ENCODE data around the gene GPR68.
"Not testable (repeated sequence)": the region's sequence is repeated elsewhere in the genome, so short reads cannot be mapped to it uniquely, and the experiment has no call there.

The GPR68 gene

GRCh38 chr14:91185721-91186120 lies 58.8 kb downstream of the GPR68 start:
- no peak overlapping the region for H2AFZ ChIP-seq (ENCODE audit: low read length)
- no peaks in the 10 kb centered on the region for H3K79me2 ChIP-seq (ENCODE audit: insufficient read depth, low read length)
- no peaks in the 10 kb centered on the region for H3K4me1 ChIP-seq (ENCODE audit: insufficient read depth, low read length, poor library complexity, severe bottlenecking)
- H3K36me3 ChIP-seq (ENCODE audit: insufficient read depth, low read length): peaks cover 59% of the 10 kb centered on the region; the same call in 1 of the 2 replicates
- H4K20me1 ChIP-seq (ENCODE audit: insufficient read depth, low read length, poor library complexity, severe bottlenecking): no peaks in the 10 kb centered on the region
- no peak overlapping the region for H3K4me3 ChIP-seq (ENCODE audit: low read length, poor library complexity, severe bottlenecking)
- H3K27me3 ChIP-seq (ENCODE audit: insufficient read depth, low read length, poor library complexity, severe bottlenecking): no peaks in the 10 kb centered on the region
- no peak for TF ChIP-seq EZH2phosphoT487 (IDR thresholded peaks at IDR 0.05; ENCODE audit: borderline replicate concordance)
- no peak for TF ChIP-seq CTCF (conservative IDR thresholded peaks at IDR 0.05; ENCODE audit: low read length)
- no peak overlapping the region for H3K9ac ChIP-seq (ENCODE audit: low read depth, low read length, poor library complexity, severe bottlenecking)
- H3K9me3 ChIP-seq (ENCODE audit: insufficient read depth, low read depth, low read length): no peaks in the 10 kb centered on the region
- H3K9me2 ChIP-seq (replicated peaks; ENCODE audit: low read depth, low read length): no peaks in the 10 kb centered on the region
- no peak overlapping the region for H3K4me2 ChIP-seq (ENCODE audit: low read depth, low read length, poor library complexity, severe bottlenecking)
- no peaks in the 10 kb centered on the region for H3F3A ChIP-seq (ENCODE audit: low read depth)

- Histone ChIP-seq H3K9me2 (replicated peaks; ENCODE audit: low read depth, low read length) (no peaks in the 10 kb centered on the region), H3K9ac (ENCODE audit: low read depth, low read length, poor library complexity, severe bottlenecking) (no peak overlapping the region), H3K4me1 (ENCODE audit: insufficient read depth, low read length, poor library complexity, severe bottlenecking) (no peaks in the 10 kb centered on the region), H3K36me3 (ENCODE audit: insufficient read depth, low read length) (peaks cover 52% of the 10 kb centered on the region; the same call in 1 of the 2 replicates), H4K20me1 (ENCODE audit: insufficient read depth, low read length, poor library complexity, severe bottlenecking) (no peaks in the 10 kb centered on the region), H3K79me2 (ENCODE audit: insufficient read depth, low read length) (no peaks in the 10 kb centered on the region), H3K4me2 (ENCODE audit: low read depth, low read length, poor library complexity, severe bottlenecking) (no peak overlapping the region), H3K4me3 (ENCODE audit: low read length, poor library complexity, severe bottlenecking) (no peak overlapping the region), H3F3A (ENCODE audit: low read depth) (no peaks in the 10 kb centered on the region), H3K27me3 (ENCODE audit: insufficient read depth, low read length, poor library complexity, severe bottlenecking) (no peaks in the 10 kb centered on the region), H3K9me3 (ENCODE audit: insufficient read depth, low read depth, low read length) (no peaks in the 10 kb centered on the region), H2AFZ (ENCODE audit: low read length) (no peak overlapping the region)
- TF ChIP-seq CTCF (conservative IDR thresholded peaks at IDR 0.05; ENCODE audit: low read length) (no peak), EZH2phosphoT487 (IDR thresholded peaks at IDR 0.05; ENCODE audit: borderline replicate concordance) (no peak)
Measured at GRCh38 chr14:91184559-91184958, 59.9 kb downstream of the GPR68 start.

- H3K36me3 ChIP-seq (ENCODE audit: insufficient read depth, low read length): peaks cover 44% of the 10 kb centered on the region; the same call in 1 of the 2 replicates
- not testable (repeated sequence) for H3K27me3 ChIP-seq (ENCODE audit: insufficient read depth, low read length, poor library complexity, severe bottlenecking); H3K9me2 ChIP-seq (replicated peaks; ENCODE audit: low read depth, low read length); H2AFZ ChIP-seq (ENCODE audit: low read length); H3F3A ChIP-seq (ENCODE audit: low read depth); H3K79me2 ChIP-seq (ENCODE audit: insufficient read depth, low read length); H3K9me3 ChIP-seq (ENCODE audit: insufficient read depth, low read depth, low read length); H3K9ac ChIP-seq (ENCODE audit: low read depth, low read length, poor library complexity, severe bottlenecking); H3K4me1 ChIP-seq (ENCODE audit: insufficient read depth, low read length, poor library complexity, severe bottlenecking); H4K20me1 ChIP-seq (ENCODE audit: insufficient read depth, low read length, poor library complexity, severe bottlenecking); H3K4me3 ChIP-seq (ENCODE audit: low read length, poor library complexity, severe bottlenecking); H3K4me2 ChIP-seq (ENCODE audit: low read depth, low read length, poor library complexity, severe bottlenecking)
Measured at GRCh38 chr14:91182753-91183152, 61.8 kb downstream of the GPR68 start.
